HL-60 (cell line): Measurements from ENCODE around the gene FBXO45.
"Not testable (repeated sequence)": the region's sequence is repeated elsewhere in the genome, so short reads cannot be mapped to it uniquely, and the experiment has no call there.

Source experiments
- DNase-seq, 2 experiments: peaks; one replicate each; pipeline ENCODE4 v3.0.0-alpha.2; 2010 to 2020; ENCODE audit warnings: low read depth in 1 of 2, low spot score in 1 of 2
- H3K27ac ChIP-seq: fragments of 250-450 bp; sonication (Bioruptor Pico); replicated peaks from 2 replicates; pipeline ENCODE4 v1.5.1; 2020; ENCODE audit warnings: mild to moderate bottlenecking, moderate library complexity
- H3K27me3 ChIP-seq: fragments of 250-450 bp; sonication (Bioruptor Pico); 2 replicates; pipeline ENCODE4 v1.5.1; 2021; ENCODE audit warnings: mild to moderate bottlenecking, moderate library complexity; ENCODE audit not compliant: insufficient read depth, poor library complexity, severe bottlenecking
- H3K4me3 ChIP-seq: replicated peaks from 2 replicates; pipeline ENCODE4 v1.5.1; 2011; ENCODE audit warnings: mild to moderate bottlenecking, control low read depth, low read length; ENCODE audit not compliant: insufficient read depth
- GABPA ChIP-seq: IDR thresholded peaks from 2 replicates; pipeline ENCODE4 v1.6.1; 2012; ENCODE audit warnings: low read depth
- POLR2AphosphoS5 ChIP-seq: IDR thresholded peaks from 2 replicates; pipeline ENCODE4 v1.6.1; 2012; ENCODE audit warnings: low read depth
- SPI1 ChIP-seq: IDR thresholded peaks from 2 replicates; pipeline ENCODE4 v1.6.1; 2012; ENCODE audit warnings: low read depth, mild to moderate bottlenecking, borderline replicate concordance
- long read RNA-seq: library from polyadenylated mRNA; unstranded; transcript quantifications from one replicate; pipeline ENCODE4 v2.0.0, GENCODE V29; 2020
- TF ChIP-seq, protein P1 (sequence below): IDR thresholded peaks from 2 replicates; pipeline ENCODE4 v1.6.1; 2012; ENCODE audit warnings: low read depth; ENCODE audit not compliant: insufficient replicate concordance
- TF ChIP-seq, protein P2 (sequence below): IDR thresholded peaks from one replicate; pipeline ENCODE4 v1.5.1; 2011; ENCODE audit warnings: low read length, control low read depth, inconsistent platforms; ENCODE audit not compliant: insufficient read depth

Gene FBXO45, protein sequence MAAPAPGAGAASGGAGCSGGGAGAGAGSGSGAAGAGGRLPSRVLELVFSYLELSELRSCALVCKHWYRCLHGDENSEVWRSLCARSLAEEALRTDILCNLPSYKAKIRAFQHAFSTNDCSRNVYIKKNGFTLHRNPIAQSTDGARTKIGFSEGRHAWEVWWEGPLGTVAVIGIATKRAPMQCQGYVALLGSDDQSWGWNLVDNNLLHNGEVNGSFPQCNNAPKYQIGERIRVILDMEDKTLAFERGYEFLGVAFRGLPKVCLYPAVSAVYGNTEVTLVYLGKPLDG
- long read RNA-seq, full-length matches to known transcripts, result 5 of 10 reads
- long read RNA-seq, partial matches to known transcripts, result 2 of 10 reads
- long read RNA-seq, other reads (novel, unspliced or antisense), result 3 of 10 reads

DNA sequence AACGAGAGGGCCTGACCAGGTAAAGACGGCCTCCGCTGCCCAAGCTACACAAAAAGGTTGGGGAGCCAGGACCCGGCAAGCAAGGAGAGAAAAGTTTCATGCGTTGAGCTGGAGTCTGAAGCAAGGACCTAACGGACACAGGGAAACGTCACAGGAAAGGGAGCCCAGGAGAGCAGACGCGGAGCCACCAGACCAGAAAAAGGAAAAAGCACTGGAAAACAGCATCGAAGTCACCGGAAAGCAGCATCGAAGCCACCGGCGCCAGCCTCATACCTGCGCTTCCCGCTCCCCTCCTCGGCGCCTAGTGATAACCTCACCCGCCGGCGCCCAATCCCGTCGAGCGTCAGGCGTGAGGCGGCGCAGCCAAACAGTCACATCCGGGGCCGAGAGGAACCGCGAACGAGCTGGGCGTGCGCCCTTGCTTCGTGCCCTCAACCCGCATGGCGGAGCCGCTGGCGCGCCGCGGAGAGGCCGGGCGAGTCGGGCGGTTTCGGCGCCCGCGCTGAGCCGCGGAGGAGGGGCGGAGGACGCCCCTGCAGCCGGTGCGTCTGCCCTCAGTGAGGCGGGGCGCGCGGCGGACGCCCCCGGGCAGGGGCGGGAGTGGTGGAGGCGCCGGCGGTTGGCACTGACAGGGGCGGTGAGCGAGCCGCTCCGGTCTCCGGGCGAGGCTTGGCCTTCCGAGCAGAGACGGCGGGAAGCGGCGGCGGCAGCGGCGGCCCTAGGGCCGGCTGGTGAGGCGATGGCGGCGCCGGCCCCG lies at the start of gene FBXO45, which contains the start of gene WDR53:
TSS of gene FBXO45 (plus strand) at position 415 of the 757 bp plus-strand sequence. CDS start at position 740, 325 bp downstream.
TSS of gene WDR53 (minus strand) at position 309 of the 757 bp plus-strand sequence. CDS start 7,079 bp downstream, outside the sequence.
- TF ChIP-seq SPI1, result peak; percentile 50; the same call in 1 of the 2 replicates
- TF ChIP-seq, protein P1, sequence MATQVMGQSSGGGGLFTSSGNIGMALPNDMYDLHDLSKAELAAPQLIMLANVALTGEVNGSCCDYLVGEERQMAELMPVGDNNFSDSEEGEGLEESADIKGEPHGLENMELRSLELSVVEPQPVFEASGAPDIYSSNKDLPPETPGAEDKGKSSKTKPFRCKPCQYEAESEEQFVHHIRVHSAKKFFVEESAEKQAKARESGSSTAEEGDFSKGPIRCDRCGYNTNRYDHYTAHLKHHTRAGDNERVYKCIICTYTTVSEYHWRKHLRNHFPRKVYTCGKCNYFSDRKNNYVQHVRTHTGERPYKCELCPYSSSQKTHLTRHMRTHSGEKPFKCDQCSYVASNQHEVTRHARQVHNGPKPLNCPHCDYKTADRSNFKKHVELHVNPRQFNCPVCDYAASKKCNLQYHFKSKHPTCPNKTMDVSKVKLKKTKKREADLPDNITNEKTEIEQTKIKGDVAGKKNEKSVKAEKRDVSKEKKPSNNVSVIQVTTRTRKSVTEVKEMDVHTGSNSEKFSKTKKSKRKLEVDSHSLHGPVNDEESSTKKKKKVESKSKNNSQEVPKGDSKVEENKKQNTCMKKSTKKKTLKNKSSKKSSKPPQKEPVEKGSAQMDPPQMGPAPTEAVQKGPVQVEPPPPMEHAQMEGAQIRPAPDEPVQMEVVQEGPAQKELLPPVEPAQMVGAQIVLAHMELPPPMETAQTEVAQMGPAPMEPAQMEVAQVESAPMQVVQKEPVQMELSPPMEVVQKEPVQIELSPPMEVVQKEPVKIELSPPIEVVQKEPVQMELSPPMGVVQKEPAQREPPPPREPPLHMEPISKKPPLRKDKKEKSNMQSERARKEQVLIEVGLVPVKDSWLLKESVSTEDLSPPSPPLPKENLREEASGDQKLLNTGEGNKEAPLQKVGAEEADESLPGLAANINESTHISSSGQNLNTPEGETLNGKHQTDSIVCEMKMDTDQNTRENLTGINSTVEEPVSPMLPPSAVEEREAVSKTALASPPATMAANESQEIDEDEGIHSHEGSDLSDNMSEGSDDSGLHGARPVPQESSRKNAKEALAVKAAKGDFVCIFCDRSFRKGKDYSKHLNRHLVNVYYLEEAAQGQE, result peak; percentile 13
- TF ChIP-seq POLR2AphosphoS5, result peak; percentile 77; the same call in 1 of the 2 replicates
- TF ChIP-seq, protein P2, sequence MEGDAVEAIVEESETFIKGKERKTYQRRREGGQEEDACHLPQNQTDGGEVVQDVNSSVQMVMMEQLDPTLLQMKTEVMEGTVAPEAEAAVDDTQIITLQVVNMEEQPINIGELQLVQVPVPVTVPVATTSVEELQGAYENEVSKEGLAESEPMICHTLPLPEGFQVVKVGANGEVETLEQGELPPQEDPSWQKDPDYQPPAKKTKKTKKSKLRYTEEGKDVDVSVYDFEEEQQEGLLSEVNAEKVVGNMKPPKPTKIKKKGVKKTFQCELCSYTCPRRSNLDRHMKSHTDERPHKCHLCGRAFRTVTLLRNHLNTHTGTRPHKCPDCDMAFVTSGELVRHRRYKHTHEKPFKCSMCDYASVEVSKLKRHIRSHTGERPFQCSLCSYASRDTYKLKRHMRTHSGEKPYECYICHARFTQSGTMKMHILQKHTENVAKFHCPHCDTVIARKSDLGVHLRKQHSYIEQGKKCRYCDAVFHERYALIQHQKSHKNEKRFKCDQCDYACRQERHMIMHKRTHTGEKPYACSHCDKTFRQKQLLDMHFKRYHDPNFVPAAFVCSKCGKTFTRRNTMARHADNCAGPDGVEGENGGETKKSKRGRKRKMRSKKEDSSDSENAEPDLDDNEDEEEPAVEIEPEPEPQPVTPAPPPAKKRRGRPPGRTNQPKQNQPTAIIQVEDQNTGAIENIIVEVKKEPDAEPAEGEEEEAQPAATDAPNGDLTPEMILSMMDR, result no peak
- peak; percentile 83 for TF ChIP-seq GABPA
- DNase-seq, result peak; percentile 86 to 95
- Histone ChIP-seq H3K4me3 (peak within 1 kb of the TSS; percentile 71), H3K27ac (peak within 1 kb of the TSS; percentile 78), H3K27me3 (no peaks in the 10 kb centered on the region)

DNA sequence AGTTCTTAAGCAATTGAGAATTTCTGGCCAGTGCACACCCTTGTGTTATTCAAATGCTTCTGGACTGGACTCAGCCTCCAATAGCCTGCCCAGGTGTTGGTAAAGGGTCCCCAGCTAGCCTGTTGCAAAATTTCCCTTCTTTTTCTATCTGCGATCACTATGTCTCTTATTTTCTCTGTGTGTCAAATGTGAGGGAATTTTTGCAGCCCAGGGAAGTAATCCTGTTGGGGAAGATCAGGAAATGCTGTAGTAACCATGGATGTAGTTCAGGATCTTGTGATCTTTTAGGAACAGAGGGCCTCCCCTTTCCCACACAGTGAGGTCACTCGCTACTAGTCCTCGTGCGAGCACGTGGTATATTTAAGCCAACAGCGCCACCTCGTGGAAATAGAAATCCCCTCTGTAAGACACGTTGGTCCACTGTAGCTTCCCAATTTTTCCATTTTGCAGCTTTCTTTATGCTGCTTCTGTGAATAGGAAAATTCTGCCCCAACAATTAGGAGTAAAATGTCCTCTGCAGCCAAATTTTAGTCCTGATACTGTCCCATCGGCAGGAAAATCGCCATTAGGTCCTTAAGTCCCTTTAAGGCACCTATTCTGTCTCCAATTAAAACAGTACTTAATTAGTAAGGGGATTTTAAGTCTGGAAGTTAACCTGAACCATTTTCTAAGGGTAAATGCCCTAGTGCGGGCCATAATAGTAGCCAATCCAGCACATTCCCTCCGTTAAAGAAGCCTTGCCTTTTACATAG lies 49.3 kb upstream of the FBXO45 start:
- H3K27me3 ChIP-seq, result no peaks in the 10 kb centered on the region
- peak; percentile 57 to 82 for DNase-seq
- TF ChIP-seq, protein P2, result peak; percentile 28
- no peak for TF ChIP-seq SPI1
- no peak overlapping the region for H3K4me3 ChIP-seq
- H3K27ac ChIP-seq, result no peak overlapping the region

DNA sequence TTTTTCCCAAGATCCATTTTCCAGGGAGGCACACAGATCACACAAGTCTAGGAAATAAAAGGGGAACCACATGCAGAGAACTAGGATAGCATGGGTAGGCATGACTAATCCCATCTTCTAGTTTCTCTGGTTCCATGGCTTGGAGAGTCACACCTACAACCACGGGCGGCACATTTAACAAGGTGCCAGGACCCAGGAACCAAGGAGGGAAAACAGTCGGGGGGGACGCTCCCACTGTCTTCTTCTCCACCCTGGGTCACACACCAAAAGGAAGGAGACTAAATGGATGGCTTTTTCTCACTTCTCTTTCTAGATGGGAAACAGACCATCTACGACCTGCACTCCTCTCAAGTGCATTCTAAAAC lies 48.8 kb upstream of the FBXO45 start:
- Histone ChIP-seq H3K27me3 (no peaks in the 10 kb centered on the region), H3K4me3 (no peak overlapping the region), H3K27ac (no peak overlapping the region)
- TF ChIP-seq, protein P1, result no peak
- TF ChIP-seq, protein P2, result no peak
- TF ChIP-seq POLR2AphosphoS5 (no peak), GABPA (no peak), SPI1 (no peak)
- DNase-seq, result no peak

DNA sequence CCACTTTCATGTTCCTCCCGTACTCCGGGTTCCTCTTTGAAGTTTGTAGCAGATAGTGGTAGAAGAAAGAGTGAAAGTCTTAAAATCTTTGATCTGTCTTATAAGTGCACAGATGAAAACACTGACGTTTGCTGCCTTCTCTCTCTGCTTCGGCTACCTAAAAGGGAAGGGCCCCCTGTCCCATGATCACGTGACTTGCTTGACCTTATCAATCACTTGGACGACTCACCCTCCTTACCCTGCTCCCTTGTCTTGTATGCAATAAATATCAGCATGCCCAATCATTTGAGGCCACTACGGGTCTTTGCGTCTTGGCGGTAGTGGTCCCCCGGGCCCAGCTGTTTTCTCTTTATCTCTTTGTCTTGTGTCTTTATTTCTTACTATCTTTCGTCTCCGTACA lies 47.2 kb upstream of the FBXO45 start:
- not testable (repeated sequence) for H3K27ac ChIP-seq, H3K4me3 ChIP-seq, DNase-seq, H3K27me3 ChIP-seq
